IMR-90 (cell line): ENCODE measurements around the gene ANKUB1. TPM values are rescaled to one million over a fixed set of nuclear protein-coding genes. Genes with fewer than 3 reads are reported as not detected.

Source experiments
- ATAC-seq: fragments of 200-7000 bp; cut with Tn5 transposase; 2 replicates; pipeline ENCODE4 v1.9.1; 2020; ENCODE audit warnings: low read depth, mild to moderate bottlenecking, moderate library complexity
- BruUV-seq: library from RNA; stranded (reverse); fragments of 400-500 nt; replicated peaks from 2 replicates; lab custom pipeline; 2021; lab: Mats Ljungman, UMichigan
- CTCF ChIA-PET: fragments of 300-600 bp; formaldehyde crosslinking; extraction: SDS; loops from one replicate; lab custom pipeline; 2021; ENCODE audit warnings: antibody characterized with exemption; lab: Yijun Ruan, JAX
- POLR2A ChIA-PET: fragments of 300-600 bp; sonication (Branson Sonifier 250); formaldehyde crosslinking; loops from one replicate; lab custom pipeline; 2022; ENCODE audit warnings: antibody characterized with exemption; ENCODE audit not compliant: unreplicated experiment; lab: Charles Lee
- DNase-seq: peaks from one replicate; pipeline ENCODE4 v3.0.0; 2013
- H2AFZ ChIP-seq: replicated peaks from 2 replicates; pipeline ENCODE3; 2013; ENCODE audit warnings: low read length, mild to moderate bottlenecking; ENCODE audit not compliant: poor library complexity
- H2AK5ac ChIP-seq: 2 replicates; pipeline ENCODE4 v1.6.1; 2013; ENCODE audit warnings: low read depth, low read length, inconsistent platforms
- H2AK9ac ChIP-seq: replicated peaks from 2 replicates; pipeline ENCODE3; 2013; ENCODE audit warnings: mild to moderate bottlenecking, low read depth, low read length, moderate library complexity; ENCODE audit not compliant: poor library complexity
- H2BK120ac ChIP-seq: 2 replicates; pipeline ENCODE4 v1.6.1; 2013; ENCODE audit warnings: low read depth, low read length, inconsistent platforms
- H2BK15ac ChIP-seq: 3 replicates; pipeline ENCODE4 v1.6.1; 2013; ENCODE audit warnings: low read depth, low read length, inconsistent platforms
- H2BK20ac ChIP-seq: 2 replicates; pipeline ENCODE4 v1.6.1; 2013; ENCODE audit warnings: low read depth, mild to moderate bottlenecking, inconsistent platforms, low read length, moderate library complexity
- H2BK5ac ChIP-seq: 2 replicates; pipeline ENCODE4 v1.6.1; 2013; ENCODE audit warnings: mild to moderate bottlenecking, low read depth, low read length, inconsistent platforms; ENCODE audit not compliant: poor library complexity, severe bottlenecking
- H3K14ac ChIP-seq: replicated peaks from 2 replicates; pipeline ENCODE4 v1.6.1; 2013; ENCODE audit warnings: low read depth, low read length, inconsistent platforms
- H3K18ac ChIP-seq: 2 replicates; pipeline ENCODE4 v1.6.1; 2013; ENCODE audit warnings: low read depth, low read length, control low read depth
- H3K23ac ChIP-seq: 2 replicates; pipeline ENCODE4 v1.6.1; 2013; ENCODE audit warnings: low read depth, low read length, inconsistent platforms
- H3K27ac ChIP-seq: 2 replicates; pipeline ENCODE4 v1.5.1; 2013; ENCODE audit warnings: mild to moderate bottlenecking, control low read depth, low read length; ENCODE audit not compliant: insufficient read depth
- H3K27me3 ChIP-seq: 2 replicates; pipeline ENCODE4 v1.6.1; 2013; ENCODE audit warnings: low read length; ENCODE audit not compliant: control insufficient read depth, insufficient read depth
- H3K36me3 ChIP-seq: 2 replicates; pipeline ENCODE4 v1.6.1; 2013; ENCODE audit warnings: low read length, mixed read lengths; ENCODE audit not compliant: control insufficient read depth, insufficient read depth
- H3K4ac ChIP-seq: 2 replicates; pipeline ENCODE4 v1.6.1; 2013; ENCODE audit warnings: low read depth, low read length, inconsistent platforms
- H3K4me1 ChIP-seq: 2 replicates; pipeline ENCODE4 v1.6.1; 2013; ENCODE audit warnings: low read length, mixed read lengths; ENCODE audit not compliant: control insufficient read depth, insufficient read depth
- H3K4me2 ChIP-seq: 2 replicates; pipeline ENCODE4 v1.6.1; 2013; ENCODE audit warnings: low read depth, mild to moderate bottlenecking, control low read depth, low read length, moderate library complexity
- H3K4me3 ChIP-seq: 2 replicates; pipeline ENCODE4 v1.5.1; 2013; ENCODE audit warnings: low read depth, mild to moderate bottlenecking, control low read depth, low read length, moderate library complexity; ENCODE audit not compliant: insufficient read depth
- H3K56ac ChIP-seq: 2 replicates; pipeline ENCODE4 v1.6.1; 2013; ENCODE audit warnings: low read length, inconsistent platforms; ENCODE audit not compliant: insufficient read depth; ENCODE audit errors: extremely low read depth
- H3K79me1 ChIP-seq, 2 experiments: 2 replicates each; pipeline ENCODE4 v1.6.1; 2013; ENCODE audit warnings: low read length in 2 of 2, inconsistent platforms in 1 of 2, low read depth in 1 of 2
- H3K9ac ChIP-seq: 2 replicates; pipeline ENCODE4 v1.6.1; 2013; ENCODE audit warnings: low read depth, low read length, control low read depth
- H3K9me1 ChIP-seq: 2 replicates; pipeline ENCODE4 v1.6.1; 2013; ENCODE audit warnings: low read length, inconsistent platforms; ENCODE audit not compliant: insufficient read depth
- H3K9me3 ChIP-seq: 2 replicates; pipeline ENCODE4 v1.6.1; 2013; ENCODE audit warnings: low read length; ENCODE audit not compliant: control insufficient read depth, insufficient read depth
- H4K20me1 ChIP-seq: 2 replicates; pipeline ENCODE4 v1.6.1; 2013; ENCODE audit warnings: low read length, inconsistent platforms; ENCODE audit not compliant: insufficient read depth
- H4K5ac ChIP-seq: 2 replicates; pipeline ENCODE4 v1.6.1; 2013; ENCODE audit warnings: mild to moderate bottlenecking, low read depth, low read length, control low read depth
- H4K8ac ChIP-seq, 2 experiments: 2 replicates each; pipeline ENCODE4 v1.6.1; 2013; ENCODE audit warnings: low read depth in 2 of 2, low read length in 2 of 2, control low read depth in 1 of 2, inconsistent platforms in 1 of 2
- H4K91ac ChIP-seq: 2 replicates; pipeline ENCODE4 v1.6.1; 2013; ENCODE audit warnings: low read depth, low read length, inconsistent platforms; ENCODE audit not compliant: insufficient read depth
- BHLHE40 ChIP-seq: fragments of 150-350 bp; IDR thresholded peaks from 2 replicates; pipeline ENCODE4 v1.6.1; 2016; ENCODE audit warnings: mild to moderate bottlenecking, low read depth, low read length
- CEBPB ChIP-seq: IDR thresholded peaks from 2 replicates; pipeline ENCODE4 v1.6.1; 2012; ENCODE audit warnings: low read depth, low read length, improper control_type of control experiment
- MAFK ChIP-seq: IDR thresholded peaks from 2 replicates; pipeline ENCODE4 v1.6.1; 2012; ENCODE audit warnings: low read depth, low read length, improper control_type of control experiment
- NFE2L2 ChIP-seq: fragments of 150-350 bp; IDR thresholded peaks from 2 replicates; pipeline ENCODE4 v1.6.1; 2016; ENCODE audit warnings: low read depth, mild to moderate bottlenecking, low read length
- POLR2A ChIP-seq: IDR thresholded peaks from 2 replicates; pipeline ENCODE4 v1.6.1; 2012; ENCODE audit warnings: mild to moderate bottlenecking, low read depth, low read length
- RAD21 ChIP-seq: IDR thresholded peaks from 2 replicates; pipeline ENCODE4 v1.6.1; 2012; ENCODE audit warnings: low read length, improper control_type of control experiment
- RFX5 ChIP-seq: IDR thresholded peaks from 2 replicates; pipeline ENCODE4 v1.8.0; 2012; ENCODE audit warnings: low read depth, mild to moderate bottlenecking, low read length, moderate library complexity
- WGBS, 2 experiments: methylation state at CpG; one replicate each; pipeline versions ENCODE4 v1.1.5 to v1.1.7; 2013; ENCODE audit warnings: missing lambda C conversion rate in 2 of 2; ENCODE audit not compliant: insufficient read length in 1 of 2; ENCODE audit errors: extremely low coverage in 2 of 2; 5-methylcytosine and 5-hydroxymethylcytosine counted together
- dilution Hi-C: fragments of 300-500 bp; cut with HindIII; formaldehyde crosslinking; loops from one replicate; pipeline ENCODE4 v1.14.3; 2018; ENCODE audit warnings: low sequenced_read_pairs; ENCODE audit not compliant: unreplicated experiment
- in situ Hi-C: fragments of 300-500 bp; cut with MboI; formaldehyde crosslinking; loops from 3 replicates; pipeline ENCODE4 v1.14.3; 2019; ENCODE audit warnings: low sequenced_read_pairs, inconsistent platforms, mixed read lengths
- intact Hi-C: fragments of 100-400 bp; cut with micrococcal nuclease; formaldehyde crosslinking; loops from 2 replicates; pipeline ENCODE4 v1.10.0; 2022
- polyA plus RNA-seq, 3 experiments: library from polyadenylated mRNA; depleted of rRNA; stranded (reverse); fragments of >200 nt; gene quantifications; 2 replicates each; pipeline ENCODE4 v1.2.3, GENCODE V29; 2012; ENCODE audit warnings: low replicate concordance in 1 of 3
- total RNA-seq: library from RNA; depleted of rRNA; stranded (reverse); fragments of >200 nt; gene quantifications from 2 replicates; pipeline ENCODE4 v1.2.3, GENCODE V29; 2012

The ANKUB1 gene
- total and polyA plus RNA-seq, 2 of the 4 experiments (the other 2 are of a cell fraction) = not detected

DNA sequence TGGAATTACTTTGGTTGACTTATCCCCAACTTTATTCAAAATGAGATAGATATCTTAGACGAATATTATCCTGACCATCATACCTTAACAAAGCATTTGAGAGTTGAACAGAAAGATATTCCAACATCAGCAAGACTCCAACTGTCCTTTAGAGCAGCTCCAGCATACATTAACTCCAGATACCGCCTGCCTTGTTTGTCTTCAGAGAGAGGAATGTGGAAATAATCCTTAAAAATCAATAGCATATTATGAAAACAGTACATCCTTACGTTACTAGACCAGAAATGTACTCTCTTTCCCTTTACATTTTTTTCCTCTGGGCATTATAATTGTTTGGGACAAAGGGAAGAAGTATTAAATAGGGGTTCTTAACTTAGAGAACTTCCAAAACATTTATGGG, 1.7 kb downstream of the ANKUB1 start:
- no peak overlapping the region for H2AK9ac ChIP-seq
- peak overlapping the region in 1 of 2 experiments; percentile 67; a peak in 1 of 4 replicates for H4K8ac ChIP-seq
- no peaks in the 10 kb centered on the region for H3K36me3 ChIP-seq
- dilution Hi-C loops = no loop called here
- no peak overlapping the region for H2AFZ ChIP-seq
- H3K56ac ChIP-seq = no peak overlapping the region
- WGBS, 2 experiments = no CpG with 5 or more reads among the region's 3 CpGs
- peak overlapping the region; percentile 77; the same call in 1 of the 2 replicates for H2BK120ac ChIP-seq
- CTCF ChIA-PET = no interaction called here
- in situ Hi-C loops = no loop called here
- no peak overlapping the region for H3K9ac ChIP-seq
- no TSS peak for BruUV-seq
- H3K23ac ChIP-seq = no peak overlapping the region
- H4K91ac ChIP-seq = no peak overlapping the region
- peak overlapping the region; percentile 80; the same call in 1 of the 2 replicates for H3K18ac ChIP-seq
- intact Hi-C loops = no loop called here
- no peak overlapping the region; the same call in 1 of the 2 replicates for H4K5ac ChIP-seq
- H3K27ac ChIP-seq = no peak overlapping the region
- peaks cover 3% of the 10 kb centered on the region; the same call in 1 of the 2 replicates for H3K4me1 ChIP-seq
- POLR2A ChIA-PET = no interaction called here
- H3K4me2 ChIP-seq = no peak overlapping the region
- H2AK5ac ChIP-seq = peak overlapping the region; percentile 51; the same call in 1 of the 2 replicates
- H3K4me3 ChIP-seq = no peak overlapping the region
- no peaks in the 10 kb centered on the region for H3K9me3 ChIP-seq
- ATAC-seq (no peak), DNase-seq (no peak)
- no peaks in the 10 kb centered on the region for H3K27me3 ChIP-seq
- no peak overlapping the region for H3K4ac ChIP-seq
- TF ChIP-seq RFX5 = no peak
- no peak for TF ChIP-seq CEBPB
- TF ChIP-seq BHLHE40 = no peak
- TF ChIP-seq NFE2L2 = no peak
- no peak for TF ChIP-seq POLR2A
- no peak for TF ChIP-seq MAFK
- TF ChIP-seq RAD21 = no peak
- no peaks in the 10 kb centered on the region for H3K9me1 ChIP-seq
- no peak overlapping the region for H3K14ac ChIP-seq
- no peak overlapping the region for H2BK15ac ChIP-seq
- H3K79me1 ChIP-seq = no peaks in the 10 kb centered on the region
- no peaks in the 10 kb centered on the region for H4K20me1 ChIP-seq
- H2BK20ac ChIP-seq = 0 out of 2 replicates have a peak overlapping the region, but pooled peaks have one; percentile 67
- H2BK5ac ChIP-seq = no peak overlapping the region
